ENCODE measurements around the gene MINDY1. TPM values are rescaled to one million over a fixed set of nuclear protein-coding genes. Genes with fewer than 3 reads are reported as not detected.

The MINDY1 gene
- total and polyA plus RNA-seq, 2 donors (not counting 3 experiments of a cell fraction or from before 2014, with no cell fraction given) = 12.0 to 15.4 TPM

DNA sequence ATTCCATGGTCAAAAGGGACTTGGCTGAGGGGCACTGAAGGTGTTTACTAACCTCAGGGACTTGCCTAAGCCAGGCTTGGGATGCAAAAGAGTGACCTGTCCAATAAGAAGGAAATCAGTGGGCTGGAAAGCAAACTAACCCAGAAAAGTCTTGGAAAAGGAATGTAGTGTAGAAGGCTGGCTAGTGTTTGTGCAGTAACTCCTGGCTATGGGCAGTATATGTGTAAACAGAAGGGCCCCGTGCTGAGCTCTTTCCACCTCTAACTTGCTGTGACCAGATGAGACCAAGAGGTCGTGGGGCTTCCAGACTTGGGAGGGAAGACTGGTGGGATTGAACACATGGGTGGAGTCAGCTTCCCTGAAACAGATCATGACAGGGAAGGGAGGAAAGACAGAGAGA, 4.1 kb downstream of the MINDY1 start:
- no peak overlapping the region for H2AFZ ChIP-seq (ENCODE audit: low read depth, low read length)
- no peak overlapping the region for H3K4me3 ChIP-seq (replicated peaks in 1 of 3; ENCODE audit: insufficient read depth in 1 of 3, low read depth in 1 of 3, low read length in 3 of 3)
- ChIA-PET CTCF (interaction anchor here (0.8 to 12.3 kb wide), 2 partner anchors 21 to 97 kb away, joined by 3 to 278 read pairs; partner anchors contain the start of genes ANXA9 and CERS2), POLR2A (no interaction called here)
- H3K4me1 ChIP-seq (ENCODE audit: control insufficient read depth, extremely low read depth, insufficient read depth, low read length) = peaks cover 28% of the 10 kb centered on the region
- no peaks in the 10 kb centered on the region for H4K20me1 ChIP-seq (replicated peaks; ENCODE audit: control insufficient read depth, extremely low read depth, insufficient read depth, low read length)
- intact Hi-C loops (cut with micrococcal nuclease) = no loop called here
- no peaks in the 10 kb centered on the region for H3K9me1 ChIP-seq (replicated peaks; ENCODE audit: control insufficient read depth, extremely low read depth, insufficient read depth, low read length)
- no peaks in the 10 kb centered on the region for H3K79me2 ChIP-seq (ENCODE audit: control insufficient read depth, insufficient read depth, low read length)
- no peak overlapping the region for H3K27ac ChIP-seq (ENCODE audit: insufficient read depth, low read depth, low read length)
- H3K4me2 ChIP-seq (ENCODE audit: insufficient read depth, low read length) = no peak overlapping the region
- peaks cover 0 to 3% of the 10 kb centered on the region in 2 experiments for H3K36me3 ChIP-seq (ENCODE audit: control insufficient read depth in 2 of 2, extremely low read depth in 1 of 2, insufficient read depth in 2 of 2, low read length in 2 of 2)
- no peak for DNase-seq (ENCODE audit: low read depth, low spot score)
- no peaks in the 10 kb centered on the region for H3K27me3 ChIP-seq (ENCODE audit: control insufficient read depth in 2 of 2, insufficient read depth in 2 of 2, low read length in 2 of 2)
- FAIRE-seq = no peak
- BruUV-seq (replicated peaks) = no TSS peak
- dilution Hi-C loops (cut with MboI; ENCODE audit: extremely low pct_ligation_motif_present, low sequenced_read_pairs) = no loop called here
- no peak overlapping the region for H3K9ac ChIP-seq (replicated peaks; ENCODE audit: extremely low read depth, insufficient read depth, low read length)
- TF ChIP-seq FOS (IDR thresholded peaks at IDR 0.05; ENCODE audit: borderline replicate concordance, insufficient read depth, low read length) (no peak), EZH2 (IDR thresholded peaks at IDR 0.05; ENCODE audit: borderline replicate concordance, low read depth, low read length, severe bottlenecking) (no peak), JUN (IDR thresholded peaks at IDR 0.05; ENCODE audit: borderline replicate concordance, insufficient read depth, insufficient read length, low read depth) (no peak), GATA2 (IDR thresholded peaks at IDR 0.05; ENCODE audit: insufficient read depth, insufficient read length, low read depth, low read length) (no peak), POLR2AphosphoS5 (IDR thresholded peaks at IDR 0.05; ENCODE audit: insufficient read depth, low read depth, low read length) (no peak), POLR2A (IDR thresholded peaks at IDR 0.05; ENCODE audit: low read depth, low read length) (no peak), MYC (IDR thresholded peaks at IDR 0.05; ENCODE audit: low read depth, low read length) (no peak)
- TF ChIP-seq, protein P1, sequence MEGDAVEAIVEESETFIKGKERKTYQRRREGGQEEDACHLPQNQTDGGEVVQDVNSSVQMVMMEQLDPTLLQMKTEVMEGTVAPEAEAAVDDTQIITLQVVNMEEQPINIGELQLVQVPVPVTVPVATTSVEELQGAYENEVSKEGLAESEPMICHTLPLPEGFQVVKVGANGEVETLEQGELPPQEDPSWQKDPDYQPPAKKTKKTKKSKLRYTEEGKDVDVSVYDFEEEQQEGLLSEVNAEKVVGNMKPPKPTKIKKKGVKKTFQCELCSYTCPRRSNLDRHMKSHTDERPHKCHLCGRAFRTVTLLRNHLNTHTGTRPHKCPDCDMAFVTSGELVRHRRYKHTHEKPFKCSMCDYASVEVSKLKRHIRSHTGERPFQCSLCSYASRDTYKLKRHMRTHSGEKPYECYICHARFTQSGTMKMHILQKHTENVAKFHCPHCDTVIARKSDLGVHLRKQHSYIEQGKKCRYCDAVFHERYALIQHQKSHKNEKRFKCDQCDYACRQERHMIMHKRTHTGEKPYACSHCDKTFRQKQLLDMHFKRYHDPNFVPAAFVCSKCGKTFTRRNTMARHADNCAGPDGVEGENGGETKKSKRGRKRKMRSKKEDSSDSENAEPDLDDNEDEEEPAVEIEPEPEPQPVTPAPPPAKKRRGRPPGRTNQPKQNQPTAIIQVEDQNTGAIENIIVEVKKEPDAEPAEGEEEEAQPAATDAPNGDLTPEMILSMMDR (IDR thresholded peaks at IDR 0.05; ENCODE audit: extremely low read depth in 1 of 2, insufficient read depth in 1 of 2, low read depth in 1 of 2, low read length in 2 of 2) = no peak
- TF ChIP-seq, protein P2, sequence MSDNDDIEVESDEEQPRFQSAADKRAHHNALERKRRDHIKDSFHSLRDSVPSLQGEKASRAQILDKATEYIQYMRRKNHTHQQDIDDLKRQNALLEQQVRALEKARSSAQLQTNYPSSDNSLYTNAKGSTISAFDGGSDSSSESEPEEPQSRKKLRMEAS (IDR thresholded peaks at IDR 0.05; ENCODE audit: insufficient read depth, insufficient read length) = no peak
- no peaks in the 10 kb centered on the region for H3K9me3 ChIP-seq (replicated peaks; ENCODE audit: control insufficient read depth, insufficient read depth, low read length)

Data from endothelial cell of umbilical vein (primary cell).